ENCODE data around the gene SRGAP1.
"Not testable (repeated sequence)": the region's sequence is repeated elsewhere in the genome, so short reads cannot be mapped to it uniquely, and the experiment has no call there.

The SRGAP1 gene

GRCh38 chr12:64187370-64187769 lies 342.9 kb downstream of the SRGAP1 start:
- DNase-seq = no peak
- in situ Hi-C loops (cut with MboI; ENCODE audit: low pct_unique_long_range_greater_than_20kb, low sequenced_read_pairs) = no loop called here

- in situ Hi-C loops (cut with MboI; ENCODE audit: low pct_unique_long_range_greater_than_20kb, low sequenced_read_pairs) = no loop called here
These were observed 343.3 kb downstream of the SRGAP1 start for GRCh38 chr12:64187794-64188193.

GRCh38 chr12:64189530-64189929 lies 345.0 kb downstream of the SRGAP1 start:
- DNase-seq = no peak
- in situ Hi-C loops (cut with MboI; ENCODE audit: low pct_unique_long_range_greater_than_20kb, low sequenced_read_pairs) = no loop called here

More at GRCh38 chr12:64187794-64188193, 343.3 kb downstream of the SRGAP1 start:
- no peak for DNase-seq

GRCh38 chr12:64190140-64190539 lies 345.6 kb downstream of the SRGAP1 start:
- in situ Hi-C loops (cut with MboI; ENCODE audit: low pct_unique_long_range_greater_than_20kb, low sequenced_read_pairs) = no loop called here
- DNase-seq = no peak

- in situ Hi-C loops (cut with MboI; ENCODE audit: low pct_unique_long_range_greater_than_20kb, low sequenced_read_pairs) = no loop called here
- DNase-seq = no peak
These were observed 348.3 kb downstream of the SRGAP1 start for GRCh38 chr12:64192644-64193444.

GRCh38 chr12:64193931-64194330 lies 349.4 kb downstream of the SRGAP1 start:
- in situ Hi-C loops (cut with MboI; ENCODE audit: low pct_unique_long_range_greater_than_20kb, low sequenced_read_pairs) = no loop called here

GRCh38 chr12:64194333-64195149 lies 350.0 kb downstream of the SRGAP1 start:
- no peak for DNase-seq
- in situ Hi-C loops (cut with MboI; ENCODE audit: low pct_unique_long_range_greater_than_20kb, low sequenced_read_pairs) = no loop called here

More at GRCh38 chr12:64193931-64194330, 349.4 kb downstream of the SRGAP1 start:
- no peak for DNase-seq

- DNase-seq; in situ Hi-C loops (cut with MboI; ENCODE audit: low pct_unique_long_range_greater_than_20kb, low sequenced_read_pairs): not testable (repeated sequence)
These were observed 351.3 kb downstream of the SRGAP1 start for GRCh38 chr12:64195841-64196240.

GRCh38 chr12:64203036-64203435 lies 358.5 kb downstream of the SRGAP1 start:
- in situ Hi-C loops (cut with MboI; ENCODE audit: low pct_unique_long_range_greater_than_20kb, low sequenced_read_pairs) = no loop called here

GRCh38 chr12:64203775-64204174 lies 359.3 kb downstream of the SRGAP1 start:
- DNase-seq = no peak
- in situ Hi-C loops (cut with MboI; ENCODE audit: low pct_unique_long_range_greater_than_20kb, low sequenced_read_pairs) = no loop called here

More at GRCh38 chr12:64203036-64203435, 358.5 kb downstream of the SRGAP1 start:
- no peak for DNase-seq

GRCh38 chr12:64205542-64205941 lies 361.0 kb downstream of the SRGAP1 start:
- DNase-seq = no peak
- in situ Hi-C loops (cut with MboI; ENCODE audit: low pct_unique_long_range_greater_than_20kb, low sequenced_read_pairs) = no loop called here

GRCh38 chr12:64207453-64207852 lies 363.0 kb downstream of the SRGAP1 start:
- in situ Hi-C loops (cut with MboI; ENCODE audit: low pct_unique_long_range_greater_than_20kb, low sequenced_read_pairs) = no loop called here
- DNase-seq = no peak
